Hindlimb muscle (tissue), 1 donor: ENCODE results near the gene BCL10. TPM values are rescaled to one million over a fixed set of nuclear protein-coding genes. Genes with fewer than 3 reads are reported as not detected.

Source experiments
- DNase-seq: peaks from one replicate; pipeline ENCODE4 v3.0.0-alpha.2; 2013
- polyA plus RNA-seq: library from polyadenylated mRNA; unstranded; fragments of 120-200 nt; gene quantifications from one replicate; pipeline ENCODE4 v1.2.1, GENCODE V29; 2013; ENCODE audit not compliant: insufficient read length

The BCL10 gene
- polyA plus RNA-seq, 1 donor = 9.5 TPM

DNA sequence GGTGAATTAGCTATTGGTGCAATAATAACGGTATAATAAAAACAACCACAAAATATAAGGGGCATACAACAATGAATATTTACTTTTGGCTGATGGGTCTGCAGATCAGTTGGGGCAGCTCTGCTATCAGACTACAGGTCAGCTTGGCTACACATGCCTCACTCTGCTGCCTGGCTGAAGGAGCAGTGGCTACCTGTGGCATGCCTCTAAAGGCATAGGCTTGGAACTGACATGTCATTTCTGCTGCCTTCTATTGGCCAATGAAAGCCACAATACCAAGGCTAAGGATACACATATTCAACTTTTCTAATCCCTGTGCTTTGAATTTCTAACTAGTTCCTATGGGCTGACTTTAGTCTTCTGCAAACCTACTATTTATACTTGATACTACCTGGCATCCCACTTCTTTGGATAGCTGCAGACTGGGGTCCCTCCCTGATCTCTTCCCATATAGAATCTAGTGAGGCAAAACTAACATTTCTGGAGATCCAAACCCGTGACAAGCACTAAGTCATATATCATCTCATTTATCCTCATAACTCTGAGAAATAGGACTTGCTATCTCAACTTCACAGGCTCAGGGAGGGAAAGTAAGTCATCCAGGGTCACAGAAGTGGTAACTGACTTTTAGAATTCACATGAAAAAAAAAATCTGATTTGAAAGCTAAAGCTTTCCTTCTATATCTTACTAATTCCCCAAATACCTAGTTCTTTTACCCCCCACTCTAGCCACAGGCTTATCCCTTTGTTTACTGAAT lies 56.4 kb downstream of the BCL10 start:
- DNase-seq = no peak

DNA sequence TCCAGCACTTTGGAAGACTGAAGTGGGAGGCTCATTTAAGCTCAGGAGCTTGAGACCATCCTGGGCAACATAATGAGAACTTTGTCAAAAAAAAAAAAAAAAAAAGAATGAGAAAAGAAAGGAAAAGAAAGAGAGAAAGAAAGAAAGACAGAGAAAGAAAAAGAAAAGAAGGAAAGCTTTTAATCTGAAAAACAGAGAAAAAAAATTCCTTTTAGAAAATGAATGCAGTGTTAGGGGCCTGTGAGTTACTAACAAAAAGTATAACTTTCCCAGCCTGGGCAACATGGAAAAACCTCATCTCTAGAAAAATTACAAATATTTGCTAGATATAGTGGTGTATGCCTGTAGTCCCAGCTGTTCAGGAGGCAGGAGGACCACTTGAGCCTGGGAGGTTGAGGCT lies 59.7 kb downstream of the BCL10 start:
- DNase-seq = no peak

Other genes starting within 250 kb of the BCL10 start
- gene MCOLN3, start 228.1 kb downstream of the BCL10 start, polyA plus RNA-seq = 2.2 TPM
- gene SYDE2, start 75.6 kb downstream of the BCL10 start, polyA plus RNA-seq = 2.4 TPM
- 23.6 TPM for gene C1orf52, start 17.0 kb downstream of the BCL10 start, polyA plus RNA-seq
- gene DDAH1, start 188.5 kb upstream of the BCL10 start, polyA plus RNA-seq = 50.0 TPM